HL-60 (cell line): ENCODE measurements around the gene ANK3.

ENCODE experiments used
- CTCF ChIP-seq: IDR thresholded peaks from one replicate; pipeline ENCODE4 v1.5.1; 2011; ENCODE audit warnings: low read length, control low read depth, inconsistent platforms; ENCODE audit not compliant: insufficient read depth
- GABPA ChIP-seq: IDR thresholded peaks from 2 replicates; pipeline ENCODE4 v1.6.1; 2012; ENCODE audit warnings: low read depth
- POLR2AphosphoS5 ChIP-seq: IDR thresholded peaks from 2 replicates; pipeline ENCODE4 v1.6.1; 2012; ENCODE audit warnings: low read depth
- REST ChIP-seq: IDR thresholded peaks from 2 replicates; pipeline ENCODE4 v1.6.1; 2012; ENCODE audit warnings: low read depth; ENCODE audit not compliant: insufficient replicate concordance

- TF ChIP-seq CTCF: no peak
- no peak for TF ChIP-seq POLR2AphosphoS5
- no peak for TF ChIP-seq GABPA
- TF ChIP-seq REST: no peak
These were observed 28.2 kb upstream of the ANK3 start for GRCh38 chr10:60417901-60418300.
